Tibial nerve (tissue), 4 donors: ENCODE data around the gene UGT1A7. TPM values are rescaled to one million over a fixed set of nuclear protein-coding genes. Genes with fewer than 3 reads are reported as not detected.

Experiments used
- DNase-seq, 2 donors: peaks; one replicate each; pipeline ENCODE4 v3.0.0-alpha.2; 2019; ENCODE audit warnings: low spot score in 2 of 2
- H3K27ac ChIP-seq, 4 donors: fragments of 200-600 bp; sonication (generic) in 3 of 4; one replicate each; pipeline ENCODE4 v1.5.1; 2017 to 2019; ENCODE audit warnings: mild to moderate bottlenecking in 1 of 4
- H3K27me3 ChIP-seq, 2 donors: fragments of 200-600 bp; sonication (generic) in 1 of 2; one replicate each; pipeline versions ENCODE4 v1.5.1 to v1.6.0; 2017 to 2019
- H3K36me3 ChIP-seq, 3 donors: fragments of 200-600 bp; sonication (generic); one replicate each; pipeline ENCODE4 v1.5.1; 2018 to 2019
- H3K4me1 ChIP-seq, 4 donors: fragments of 200-600 bp; sonication (generic) in 3 of 4; one replicate each; pipeline ENCODE4 v1.5.1; 2017 to 2019
- H3K4me3 ChIP-seq, 4 donors: fragments of 200-600 bp; sonication (generic) in 3 of 4; one replicate each; pipeline ENCODE4 v1.5.1; 2017 to 2019; ENCODE audit warnings: mild to moderate bottlenecking in 1 of 4, moderate library complexity in 1 of 4
- H3K9me3 ChIP-seq, 4 donors: fragments of 200-600 bp; sonication (generic) in 3 of 4; one replicate each; pipeline ENCODE4 v1.5.1; 2017 to 2019
- CTCF ChIP-seq, 5 experiments: fragments of 200-600 bp in 3 of 5; fragments of 450-650 bp in 2 of 5; sonication (generic) in 3 of 5; IDR thresholded peaks; one replicate each; pipeline ENCODE4 v1.5.1; 2016 to 2019; ENCODE audit warnings: antibody characterized with exemption in 5 of 5, mild to moderate bottlenecking in 3 of 5, moderate library complexity in 2 of 5
- EP300 ChIP-seq, 2 donors: sonication (generic); formaldehyde crosslinking; IDR thresholded peaks; one replicate each; pipeline ENCODE4 v1.6.1; 2017; ENCODE audit warnings: antibody characterized with exemption in 2 of 2, mild to moderate bottlenecking in 1 of 2
- POLR2A ChIP-seq, 2 donors: fragments of 450-650 bp; IDR thresholded peaks; one replicate each; pipeline ENCODE4 v1.6.1; 2017; ENCODE audit warnings: antibody characterized with exemption in 2 of 2, mild to moderate bottlenecking in 2 of 2, moderate library complexity in 2 of 2
- WGBS, 2 donors: methylation state at CpG; one replicate each; pipeline ENCODE4 v1.1.5; 2018; 5-methylcytosine and 5-hydroxymethylcytosine counted together
- total RNA-seq, 4 donors: library from RNA; depleted of rRNA; stranded (reverse); fragments of >200 nt; gene quantifications; one replicate each; pipeline ENCODE4 v1.1.0, GENCODE V29; 2016

The UGT1A7 gene
- total RNA-seq, 4 donors from 2014 or later = not detected

GRCh38 chr2:233766416-233766815, 84.7 kb downstream of the UGT1A7 start:
- Histone ChIP-seq H3K36me3 (no peaks in the 10 kb centered on the region), H3K27me3 (no peaks in the 10 kb centered on the region), H3K27ac (no peak overlapping the region), H3K4me1 (no peaks in the 10 kb centered on the region), H3K9me3 (no peaks in the 10 kb centered on the region), H3K4me3 (no peak overlapping the region)
- no peak for DNase-seq
- 80 to 84% methylated on average over 4 of the region's 4 CpGs for WGBS, 2 donors
- TF ChIP-seq POLR2A (IDR thresholded peaks at IDR 0.05) = no peak
- TF ChIP-seq CTCF (IDR thresholded peaks at IDR 0.05) = no peak
- TF ChIP-seq EP300 (IDR thresholded peaks at IDR 0.05) = no peak

- TF ChIP-seq CTCF (IDR thresholded peaks at IDR 0.05) (no peak), EP300 (IDR thresholded peaks at IDR 0.05) (no peak), POLR2A (IDR thresholded peaks at IDR 0.05) (no peak)
- Histone ChIP-seq H3K27ac (no peak overlapping the region), H3K4me1 (no peaks in the 10 kb centered on the region), H3K27me3 (no peaks in the 10 kb centered on the region), H3K9me3 (no peaks in the 10 kb centered on the region), H3K36me3 (no peaks in the 10 kb centered on the region), H3K4me3 (no peak overlapping the region)
- no peak for DNase-seq
- 76 to 77% methylated on average over 4 of the region's 4 CpGs for WGBS, 2 donors
These were observed 86.4 kb downstream of the UGT1A7 start for GRCh38 chr2:233768076-233768475.

DNA sequence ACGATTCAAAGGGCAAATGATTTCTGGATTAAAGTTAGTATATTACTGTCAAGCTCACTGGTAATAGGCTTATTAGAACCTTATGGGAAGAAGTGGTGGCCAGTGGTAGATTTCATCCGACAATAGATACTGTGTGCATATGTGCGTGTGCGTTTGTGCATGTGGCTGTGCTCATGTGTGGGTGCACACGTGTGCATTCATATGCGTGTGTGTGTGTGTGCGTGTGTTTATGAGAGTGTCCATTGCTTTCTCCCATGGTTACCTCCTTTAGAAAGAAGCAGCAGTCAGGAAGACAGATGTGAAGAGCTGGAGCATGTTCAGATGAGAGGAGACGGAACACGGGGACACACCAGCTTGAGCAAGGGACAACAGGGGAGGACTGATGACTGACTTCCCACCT, 87.6 kb downstream of the UGT1A7 start:
- H3K4me3 ChIP-seq = no peak overlapping the region
- no peaks in the 10 kb centered on the region for H3K36me3 ChIP-seq
- no peaks in the 10 kb centered on the region for H3K27me3 ChIP-seq
- DNase-seq = no peak
- TF ChIP-seq EP300 (IDR thresholded peaks at IDR 0.05) = no peak
- no peak for TF ChIP-seq POLR2A (IDR thresholded peaks at IDR 0.05)
- no peak for TF ChIP-seq CTCF (IDR thresholded peaks at IDR 0.05)
- WGBS, 2 donors = 89% methylated on average over 9 of the region's 9 CpGs
- no peak overlapping the region for H3K27ac ChIP-seq
- no peaks in the 10 kb centered on the region for H3K4me1 ChIP-seq
- H3K9me3 ChIP-seq = no peaks in the 10 kb centered on the region

DNA sequence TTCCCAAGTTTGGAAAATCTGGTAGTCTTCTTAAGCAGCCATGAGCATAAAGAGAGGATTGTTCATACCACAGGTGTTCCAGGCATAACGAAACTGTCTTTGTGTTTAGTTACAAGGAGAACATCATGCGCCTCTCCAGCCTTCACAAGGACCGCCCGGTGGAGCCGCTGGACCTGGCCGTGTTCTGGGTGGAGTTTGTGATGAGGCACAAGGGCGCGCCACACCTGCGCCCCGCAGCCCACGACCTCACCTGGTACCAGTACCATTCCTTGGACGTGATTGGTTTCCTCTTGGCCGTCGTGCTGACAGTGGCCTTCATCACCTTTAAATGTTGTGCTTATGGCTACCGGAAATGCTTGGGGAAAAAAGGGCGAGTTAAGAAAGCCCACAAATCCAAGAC, 90.5 kb downstream of the UGT1A7 start:
- H3K27ac ChIP-seq = no peak overlapping the region
- H3K9me3 ChIP-seq = peaks cover 0 to 9% (median 0%) of the 10 kb centered on the region in 4 donors
- TF ChIP-seq EP300 (IDR thresholded peaks at IDR 0.05) = no peak
- 88 to 90% methylated on average over 16 of the region's 16 CpGs for WGBS, 2 donors
- H3K4me1 ChIP-seq = no peaks in the 10 kb centered on the region
- H3K27me3 ChIP-seq = no peaks in the 10 kb centered on the region
- H3K4me3 ChIP-seq = no peak overlapping the region
- H3K36me3 ChIP-seq = no peaks in the 10 kb centered on the region
- no peak for DNase-seq

DNA sequence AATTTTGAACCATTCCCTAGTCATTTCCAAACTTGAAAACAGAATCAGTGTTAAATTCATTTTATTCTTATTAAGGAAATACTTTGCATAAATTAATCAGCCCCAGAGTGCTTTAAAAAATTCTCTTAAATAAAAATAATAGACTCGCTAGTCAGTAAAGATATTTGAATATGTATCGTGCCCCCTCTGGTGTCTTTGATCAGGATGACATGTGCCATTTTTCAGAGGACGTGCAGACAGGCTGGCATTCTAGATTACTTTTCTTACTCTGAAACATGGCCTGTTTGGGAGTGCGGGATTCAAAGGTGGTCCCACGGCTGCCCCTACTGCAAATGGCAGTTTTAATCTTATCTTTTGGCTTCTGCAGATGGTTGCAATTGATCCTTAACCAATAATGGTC, 90.9 kb downstream of the UGT1A7 start:
- peaks cover 0 to 9% (median 0%) of the 10 kb centered on the region in 4 donors for H3K9me3 ChIP-seq
- no peaks in the 10 kb centered on the region for H3K27me3 ChIP-seq
- H3K36me3 ChIP-seq = no peaks in the 10 kb centered on the region
- TF ChIP-seq POLR2A (IDR thresholded peaks at IDR 0.05) (no peak), CTCF (IDR thresholded peaks at IDR 0.05) (no peak), EP300 (IDR thresholded peaks at IDR 0.05) (no peak)
- H3K4me1 ChIP-seq = no peaks in the 10 kb centered on the region
- DNase-seq = no peak
- 68 to 78% methylated on average over 5 of the region's 5 CpGs for WGBS, 2 donors
- H3K4me3 ChIP-seq = no peak overlapping the region
- no peak overlapping the region for H3K27ac ChIP-seq

DNA sequence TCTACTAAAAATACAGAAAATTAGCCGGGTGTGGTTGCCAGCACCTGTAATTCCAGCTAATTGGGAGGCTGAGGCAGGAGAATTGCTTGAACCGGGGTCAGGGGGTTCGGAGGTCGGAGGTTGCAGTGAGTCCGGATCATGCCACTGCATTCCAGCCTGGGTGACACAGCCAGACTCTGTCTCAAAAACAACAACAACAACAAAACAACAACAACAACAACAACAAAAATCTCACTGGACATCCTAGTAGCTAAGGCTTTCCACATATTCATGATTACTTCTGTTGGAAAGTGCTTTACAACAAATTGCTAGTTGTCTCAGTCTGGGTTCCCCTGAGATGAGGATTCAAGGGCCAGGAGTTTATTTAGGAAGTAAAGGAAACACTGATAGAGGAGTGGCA, 92.2 kb downstream of the UGT1A7 start:
- 85 to 93% methylated on average over 5 of the region's 5 CpGs for WGBS, 2 donors
- H3K27ac ChIP-seq = no peak overlapping the region
- TF ChIP-seq CTCF (IDR thresholded peaks at IDR 0.05) (no peak), EP300 (IDR thresholded peaks at IDR 0.05) (no peak), POLR2A (IDR thresholded peaks at IDR 0.05) (no peak)
- no peaks in the 10 kb centered on the region for H3K27me3 ChIP-seq
- no peak for DNase-seq
- no peaks in the 10 kb centered on the region for H3K36me3 ChIP-seq
- H3K9me3 ChIP-seq = peaks cover 0 to 9% (median 0%) of the 10 kb centered on the region in 4 donors
- no peaks in the 10 kb centered on the region for H3K4me1 ChIP-seq
- H3K4me3 ChIP-seq = no peak overlapping the region
